Ishikawa (cell line): ENCODE results near the gene WWC1.
A peak's percentile ranks its signal among the peaks of the same experiment; 100 is the strongest.

Experiments used
- CEBPB ChIP-seq: IDR thresholded peaks from 2 replicates; pipeline ENCODE4 v1.6.1; 2012
- CREB1 ChIP-seq: IDR thresholded peaks from 2 replicates; pipeline ENCODE4 v1.6.1; 2012; ENCODE audit warnings: low read depth
- EGR1 ChIP-seq: IDR thresholded peaks from 2 replicates; pipeline ENCODE4 v1.6.1; 2012
- EP300 ChIP-seq: IDR thresholded peaks from 2 replicates; pipeline ENCODE4 v1.6.1; 2012; ENCODE audit warnings: borderline replicate concordance
- MAX ChIP-seq: IDR thresholded peaks from 2 replicates; pipeline ENCODE4 v1.6.1; 2012
- NFIC ChIP-seq: IDR thresholded peaks from 2 replicates; pipeline ENCODE4 v1.6.1; 2012
- RAD21 ChIP-seq: IDR thresholded peaks from 2 replicates; pipeline ENCODE4 v1.6.1; 2012; ENCODE audit warnings: low read depth
- REST ChIP-seq: IDR thresholded peaks from 2 replicates; pipeline ENCODE4 v1.6.1; 2012; ENCODE audit warnings: low read depth, mild to moderate bottlenecking
- TAF1 ChIP-seq: IDR thresholded peaks from 2 replicates; pipeline ENCODE4 v1.6.1; 2012; ENCODE audit warnings: low read depth, mild to moderate bottlenecking
- TEAD4 ChIP-seq: IDR thresholded peaks from 2 replicates; pipeline ENCODE4 v1.6.1; 2012
- YY1 ChIP-seq: IDR thresholded peaks from 2 replicates; pipeline ENCODE4 v1.6.1; 2012; ENCODE audit warnings: low read depth
- ZBTB7A ChIP-seq: IDR thresholded peaks from 2 replicates; pipeline ENCODE4 v1.6.1; 2012; ENCODE audit warnings: low read depth

GRCh38 chr5:168324859-168325630, 33.6 kb downstream of the WWC1 start:
- TF ChIP-seq ZBTB7A = no peak
- no peak for TF ChIP-seq CREB1
- TF ChIP-seq REST = no peak
- peak; percentile 27; the same call in 1 of the 2 replicates for TF ChIP-seq RAD21
- no peak for TF ChIP-seq TAF1
- peak; percentile 90 for TF ChIP-seq TEAD4
- TF ChIP-seq CEBPB = peak; percentile 29; the same call in 1 of the 2 replicates
- TF ChIP-seq EP300 = peak; percentile 82; the same call in 1 of the 2 replicates
- peak; percentile 70 for TF ChIP-seq MAX
- TF ChIP-seq EGR1 = no peak
- TF ChIP-seq NFIC = peak; percentile 49
- TF ChIP-seq YY1 = peak; percentile 61; the same call in 1 of the 2 replicates
